ENCODE measurements around the gene LRIG2. TPM values are rescaled to one million over a fixed set of nuclear protein-coding genes. Genes with fewer than 3 reads are reported as not detected.

Gene LRIG2
- total RNA-seq, 2 experiments from 2014 or later = 12.9 to 15.8 TPM

- H3K4me3 ChIP-seq (ENCODE audit: low read length) = no peak overlapping the region
- no peaks in the 10 kb centered on the region for H3K9me3 ChIP-seq (ENCODE audit: control insufficient read depth in 1 of 2, insufficient read depth in 1 of 2, low read length in 2 of 2)
- CTCF ChIA-PET = interaction anchor here (3.3 kb wide), 1 partner anchor 31 kb away, joined by 11 read pairs; the partner anchor contains the start of gene LRIG2
- H3K36me3 ChIP-seq (ENCODE audit: insufficient read depth, low read length) = peaks cover 86% of the 10 kb centered on the region
- no peak overlapping the region for H3K27ac ChIP-seq (ENCODE audit: low read depth in 1 of 2, low read length in 2 of 2)
- Mint-ChIP-seq H3K9me3 (no peaks in the 10 kb centered on the region), H3K4me3 (no peak overlapping the region), H3K27ac (no peak overlapping the region), H3K4me1 (ENCODE audit: low read depth) (no peaks in the 10 kb centered on the region), H3K36me3 (ENCODE audit: low read depth) (peaks cover 90% of the 10 kb centered on the region), H3K27me3 (no peaks in the 10 kb centered on the region)
- intact Hi-C loops (cut with DNase I, micrococcal nuclease) = no loop called here
- ATAC-seq (ENCODE audit: poor library complexity) = no peak
- no peak for DNase-seq
- TF ChIP-seq CTCF (IDR thresholded peaks at IDR 0.05) = no peak
- no peaks in the 10 kb centered on the region for H3K27me3 ChIP-seq (ENCODE audit: control insufficient read depth in 1 of 2, insufficient read depth in 2 of 2, low read length in 2 of 2)
- POLR2A ChIA-PET = no interaction called here
- no peaks in the 10 kb centered on the region for H3K4me1 ChIP-seq (ENCODE audit: insufficient read depth, low read length)
These were observed 31.0 kb downstream of the LRIG2 start for GRCh38 chr1:113103977-113104376.

- CTCF ChIA-PET = no interaction called here
- Histone ChIP-seq H3K27me3 (ENCODE audit: control insufficient read depth in 1 of 2, insufficient read depth in 2 of 2, low read length in 2 of 2) (no peaks in the 10 kb centered on the region), H3K27ac (ENCODE audit: low read depth in 1 of 2, low read length in 2 of 2) (no peak overlapping the region), H3K9me3 (ENCODE audit: control insufficient read depth in 1 of 2, insufficient read depth in 1 of 2, low read length in 2 of 2) (no peaks in the 10 kb centered on the region), H3K36me3 (ENCODE audit: insufficient read depth, low read length) (peaks cover 87% of the 10 kb centered on the region), H3K4me3 (ENCODE audit: low read length) (no peak overlapping the region), H3K4me1 (ENCODE audit: insufficient read depth, low read length) (no peaks in the 10 kb centered on the region)
- intact Hi-C loops (cut with DNase I, micrococcal nuclease) = no loop called here
- Mint-ChIP-seq H3K27me3 (no peaks in the 10 kb centered on the region), H3K27ac (peak overlapping the region; percentile 59), H3K4me3 (no peak overlapping the region), H3K4me1 (ENCODE audit: low read depth) (no peaks in the 10 kb centered on the region), H3K36me3 (ENCODE audit: low read depth) (peaks cover 91% of the 10 kb centered on the region), H3K9me3 (no peaks in the 10 kb centered on the region)
- no peak for TF ChIP-seq CTCF (IDR thresholded peaks at IDR 0.05)
- DNase-seq (no peak), ATAC-seq (ENCODE audit: poor library complexity) (no peak)
- POLR2A ChIA-PET = no interaction called here
These were observed 33.9 kb downstream of the LRIG2 start for GRCh38 chr1:113106910-113107309.

GRCh38 chr1:113109908-113110554, 37.0 kb downstream of the LRIG2 start:
- Histone ChIP-seq H3K36me3 (ENCODE audit: insufficient read depth, low read length) (peaks cover 81% of the 10 kb centered on the region), H3K4me3 (ENCODE audit: low read length) (no peak overlapping the region), H3K27me3 (ENCODE audit: control insufficient read depth in 1 of 2, insufficient read depth in 2 of 2, low read length in 2 of 2) (no peaks in the 10 kb centered on the region), H3K27ac (ENCODE audit: low read depth in 1 of 2, low read length in 2 of 2) (no peak overlapping the region), H3K9me3 (ENCODE audit: control insufficient read depth in 1 of 2, insufficient read depth in 1 of 2, low read length in 2 of 2) (no peaks in the 10 kb centered on the region), H3K4me1 (ENCODE audit: insufficient read depth, low read length) (no peaks in the 10 kb centered on the region)
- ChIA-PET CTCF (no interaction called here), POLR2A (no interaction called here)
- no peak overlapping the region for H3K27ac Mint-ChIP-seq
- H3K4me3 Mint-ChIP-seq = no peak overlapping the region
- no peaks in the 10 kb centered on the region for H3K4me1 Mint-ChIP-seq (ENCODE audit: low read depth)
- peaks cover 85% of the 10 kb centered on the region for H3K36me3 Mint-ChIP-seq (ENCODE audit: low read depth)
- H3K27me3 Mint-ChIP-seq = no peaks in the 10 kb centered on the region
- no peaks in the 10 kb centered on the region for H3K9me3 Mint-ChIP-seq
- ATAC-seq (ENCODE audit: poor library complexity) (no peak), DNase-seq (no peak)
- intact Hi-C loops (cut with DNase I, micrococcal nuclease) = no loop called here
- no peak for TF ChIP-seq CTCF (IDR thresholded peaks at IDR 0.05)

Measured in CD4-positive, alpha-beta T cell (primary cell).